Measurements from ENCODE around the gene MLXIP. TPM values are rescaled to one million over a fixed set of nuclear protein-coding genes. Genes with fewer than 3 reads are reported as not detected.

MLXIP gene
- total and polyA plus RNA-seq, 9 of the 15 experiments (the other 6 are each of a cell fraction or from before 2014, with no cell fraction given) = 2.2 to 66.3 (median 18.1) TPM

GRCh38 chr12:122050706-122051105, 27.9 kb upstream of the MLXIP start:
- Histone ChIP-seq H3K9ac (ENCODE audit: insufficient read depth in 1 of 2, low read depth in 2 of 2, low read length in 2 of 2) (no peak overlapping the region; a peak in 1 of 4 replicates), H3K36me3 (ENCODE audit: control insufficient read depth, insufficient read depth, low read length) (peaks cover 27% of the 10 kb centered on the region; the same call in 2 of the 3 replicates), H3K27me3 (ENCODE audit: control insufficient read depth in 2 of 2, insufficient read depth in 2 of 2, low read length in 2 of 2) (no peaks in the 10 kb centered on the region), H4K20me1 (replicated peaks; ENCODE audit: control insufficient read depth, insufficient read depth, low read length) (no peaks in the 10 kb centered on the region), H3K4me1 (replicated peaks in 1 of 2; ENCODE audit: control insufficient read depth in 2 of 2, insufficient read depth in 2 of 2, low read length in 2 of 2) (peaks cover 0 to 14% of the 10 kb centered on the region in 2 experiments; a peak in 3 of 5 replicates), H3K27ac (ENCODE audit: extremely low read depth, low read depth, low read length) (no peak overlapping the region), H3K9me3 (replicated peaks; ENCODE audit: control insufficient read depth, insufficient read depth, low read depth, low read length) (no peaks in the 10 kb centered on the region), H2AFZ (ENCODE audit: low read depth, low read length) (no peak overlapping the region), H3K4me2 (ENCODE audit: insufficient read depth, low read length) (no peak overlapping the region), H3K79me2 (ENCODE audit: control insufficient read depth, insufficient read depth, low read length) (no peaks in the 10 kb centered on the region; the same call in 2 of the 3 replicates), H3K4me3 (no peak overlapping the region), H3K9me1 (ENCODE audit: control insufficient read depth, insufficient read depth, low read length) (no peaks in the 10 kb centered on the region)
- BruUV-seq (replicated peaks) = no TSS peak
- TF ChIP-seq HCFC1 (IDR thresholded peaks at IDR 0.05; ENCODE audit: low read depth, low read length) = no peak
- 0 out of 2 replicates have a peak, but pooled peaks have one; percentile 19 for TF ChIP-seq POLR2G (IDR thresholded peaks at IDR 0.05; ENCODE audit: low read depth, low read length)
- TF ChIP-seq RBM22 (IDR thresholded peaks at IDR 0.05; ENCODE audit: low read depth, low read length, poor library complexity, severe bottlenecking) = peak; percentile 37
- intact Hi-C loops (cut with micrococcal nuclease) = no loop called here
- in situ Hi-C loops (cut with MboI) = no loop called here
- DNase-seq (ENCODE audit: extremely low read depth in 1 of 4, low spot score in 3 of 4) (no peak), ATAC-seq (no peak), FAIRE-seq (no peak)
- POLR2A ChIA-PET = interaction anchor here (0.6 to 1.5 kb wide), 5 partner anchors 12 to 147 kb away, joined by 3 to 7 read pairs (median 3); no protein-coding TSS in a partner anchor
- 88% methylated on average over 18 of the region's 20 CpGs for WGBS (ENCODE audit: insufficient coverage, low coverage, missing lambda C conversion rate)
- CTCF ChIA-PET (ENCODE audit: low intra/inter-chr PET ratio) = no interaction called here

GRCh38 chr12:122051231-122051876, 27.2 kb upstream of the MLXIP start:
- Histone ChIP-seq H2AFZ (ENCODE audit: low read depth, low read length) (no peak overlapping the region), H3K79me2 (ENCODE audit: control insufficient read depth, insufficient read depth, low read length) (no peaks in the 10 kb centered on the region; the same call in 2 of the 3 replicates), H3K27ac (ENCODE audit: extremely low read depth, low read depth, low read length) (no peak overlapping the region), H3K9me1 (ENCODE audit: control insufficient read depth, insufficient read depth, low read length) (no peaks in the 10 kb centered on the region), H3K9ac (ENCODE audit: insufficient read depth in 1 of 2, low read depth in 2 of 2, low read length in 2 of 2) (no peak overlapping the region; a peak in 1 of 4 replicates), H4K20me1 (replicated peaks; ENCODE audit: control insufficient read depth, insufficient read depth, low read length) (no peaks in the 10 kb centered on the region), H3K4me1 (replicated peaks in 1 of 2; ENCODE audit: control insufficient read depth in 2 of 2, insufficient read depth in 2 of 2, low read length in 2 of 2) (peaks cover 0 to 14% of the 10 kb centered on the region in 2 experiments; a peak in 3 of 5 replicates), H3K36me3 (ENCODE audit: control insufficient read depth, insufficient read depth, low read length) (peaks cover 27% of the 10 kb centered on the region; the same call in 2 of the 3 replicates), H3K27me3 (ENCODE audit: control insufficient read depth in 2 of 2, insufficient read depth in 2 of 2, low read length in 2 of 2) (no peaks in the 10 kb centered on the region), H3K4me3 (no peak overlapping the region), H3K4me2 (ENCODE audit: insufficient read depth, low read length) (no peak overlapping the region), H3K9me3 (replicated peaks; ENCODE audit: control insufficient read depth, insufficient read depth, low read depth, low read length) (no peaks in the 10 kb centered on the region)
- in situ Hi-C loops (cut with MboI) (no loop called here), intact Hi-C loops (cut with micrococcal nuclease) (no loop called here)
- DNase-seq (ENCODE audit: extremely low read depth in 1 of 4, low spot score in 3 of 4) (no peak), FAIRE-seq (no peak), ATAC-seq (no peak)
- BruUV-seq (replicated peaks) = no TSS peak
- CTCF ChIA-PET (ENCODE audit: low intra/inter-chr PET ratio) = no interaction called here
- POLR2A ChIA-PET = interaction anchor here (0.5 to 1.5 kb wide), 5 partner anchors 11 to 131 kb away, joined by 3 to 7 read pairs (median 3); no protein-coding TSS in a partner anchor
- WGBS (ENCODE audit: insufficient coverage, low coverage, missing lambda C conversion rate) = 83% methylated on average over 14 of the region's 14 CpGs
- TF ChIP-seq ELF1 (tag; IDR thresholded peaks at IDR 0.05) (no peak), POLR2G (IDR thresholded peaks at IDR 0.05; ENCODE audit: low read depth, low read length) (0 out of 2 replicates have a peak, but pooled peaks have one; percentile 13), THAP7 (CRISPR knock-in tag; IDR thresholded peaks at IDR 0.05) (no peak), ELK1 (CRISPR knock-in tag; IDR thresholded peaks at IDR 0.05) (no peak)

Data from K562 (cell line).